Motor neuron (in vitro differentiated cells): ENCODE measurements around the gene TLK1. TPM values are rescaled to one million over a fixed set of nuclear protein-coding genes. Genes with fewer than 3 reads are reported as not detected.

Experiments used
- ATAC-seq, 8 experiments: fragments of 200-7000 bp; cut with Tn5 transposase; replicated peaks in 6 of 8; 2 replicates each; pipeline ENCODE4 v1.8.0; 2021; ENCODE audit warnings: mild to moderate bottlenecking in 8 of 8, moderate library complexity in 8 of 8
- H3K27ac ChIP-seq, 2 donors: fragments of 250-450 bp; sonication (Bioruptor Pico); 2 replicates each; pipeline ENCODE4 v1.9.0; 2021; ENCODE audit warnings: antibody characterized with exemption in 2 of 2, mild to moderate bottlenecking in 2 of 2, moderate library complexity in 1 of 2
- H3K4me1 ChIP-seq, 2 donors: fragments of 250-450 bp; sonication (Bioruptor Pico); replicated peaks in 1 of 2; 2 replicates each; pipeline ENCODE4 v1.6.1; 2021; ENCODE audit warnings: antibody characterized with exemption in 2 of 2, mild to moderate bottlenecking in 2 of 2, moderate library complexity in 1 of 2
- H3K4me3 ChIP-seq, 5 donors: fragments of 250-450 bp; sonication (Bioruptor Pico); 2 replicates each; pipeline ENCODE4 v1.9.0; 2021; ENCODE audit warnings: antibody characterized with exemption in 5 of 5, mild to moderate bottlenecking in 5 of 5, moderate library complexity in 4 of 5
- WGBS, 10 experiments: fragments of 450-650 bp; shearing (Covaris generic); methylation state at CpG; one replicate each; pipeline ENCODE4 v1.0.0; 2022; 5-methylcytosine and 5-hydroxymethylcytosine counted together
- in situ Hi-C, 9 experiments: fragments of 400-800 bp; cut with MboI; loops; one replicate each; pipeline ENCODE4 v1.15.0; 2021; ENCODE audit warnings: low sequenced_read_pairs in 9 of 9, low pct_unique_long_range_greater_than_20kb in 2 of 9; ENCODE audit not compliant: unreplicated experiment in 9 of 9
- total RNA-seq, 8 experiments: library from RNA; unstranded; fragments of 300-600 nt; gene quantifications; 2 replicates each; pipeline versions ENCODE4 v1.2.3 to v1.2.4, GENCODE V29; 2022

The TLK1 gene
- total RNA-seq, 8 experiments from 2014 or later: 12.5 to 46.7 (median 22.6) TPM

GRCh38 chr2:171025214-171025613 lies 135.5 kb downstream of the TLK1 start:
- no peak for ATAC-seq
- Histone ChIP-seq H3K4me3 (no peak overlapping the region), H3K4me1 (peaks cover 0 to 7% of the 10 kb centered on the region in 2 donors), H3K27ac (no peak overlapping the region)
- in situ Hi-C loops: no loop called here
- WGBS, 10 experiments: 29 to 100% (median 94%) methylated on average over 1 to 3 of the region's 3 CpGs; no CpG with 5 or more reads in 1 of the 10 experiments

- in situ Hi-C loops: no loop called here
- WGBS, 10 experiments: 91 to 100% (median 100%) methylated on average over 1 of the region's 1 CpG; no CpG with 5 or more reads in 3 of the 10 experiments
Measured at GRCh38 chr2:171018522-171018921, 142.2 kb downstream of the TLK1 start.

GRCh38 chr2:171016125-171016524 lies 144.6 kb downstream of the TLK1 start:
- H3K4me3 ChIP-seq: no peak overlapping the region
- no peak overlapping the region for H3K27ac ChIP-seq
- H3K4me1 ChIP-seq: no peaks in the 10 kb centered on the region
- in situ Hi-C loops: no loop called here
- 91 to 100% (median 98%) methylated on average over 1 to 8 of the region's 9 CpGs for WGBS, 10 experiments
- no peak for ATAC-seq

More at GRCh38 chr2:171018522-171018921, 142.2 kb downstream of the TLK1 start:
- no peaks in the 10 kb centered on the region for H3K4me1 ChIP-seq
- no peak overlapping the region for H3K4me3 ChIP-seq
- H3K27ac ChIP-seq: no peak overlapping the region
- no peak for ATAC-seq

- Histone ChIP-seq H3K4me3 (no peak overlapping the region), H3K4me1 (no peaks in the 10 kb centered on the region), H3K27ac (no peak overlapping the region)
- 10 to 100% (median 52%) methylated on average over 1 of the region's 1 CpG; no CpG with 5 or more reads in 2 of the 10 experiments for WGBS, 10 experiments
- in situ Hi-C loops: no loop called here
- no peak for ATAC-seq
Measured at GRCh38 chr2:171013851-171014250, 146.8 kb downstream of the TLK1 start.

GRCh38 chr2:171009386-171009785 lies 151.3 kb downstream of the TLK1 start:
- no peak overlapping the region for H3K27ac ChIP-seq
- no peak for ATAC-seq

GRCh38 chr2:171008550-171009205 lies 152.0 kb downstream of the TLK1 start:
- no peak for ATAC-seq
- Histone ChIP-seq H3K4me3 (no peak overlapping the region), H3K4me1 (no peaks in the 10 kb centered on the region), H3K27ac (no peak overlapping the region)
- WGBS, 10 experiments: 82 to 100% (median 100%) methylated on average over 1 to 2 of the region's 2 CpGs
- in situ Hi-C loops: no loop called here

More at GRCh38 chr2:171009386-171009785, 151.3 kb downstream of the TLK1 start:
- H3K4me1 ChIP-seq: no peaks in the 10 kb centered on the region
- in situ Hi-C loops: no loop called here
- WGBS, 10 experiments: 83 to 100% (median 96%) methylated on average over 1 to 4 of the region's 4 CpGs; no CpG with 5 or more reads in 3 of the 10 experiments
- H3K4me3 ChIP-seq: no peak overlapping the region

- H3K27ac ChIP-seq: no peak overlapping the region
- in situ Hi-C loops: no loop called here
- H3K4me3 ChIP-seq: no peak overlapping the region
Measured at GRCh38 chr2:171004833-171005232, 155.9 kb downstream of the TLK1 start.

GRCh38 chr2:171004363-171004762 lies 156.3 kb downstream of the TLK1 start:
- H3K4me3 ChIP-seq: no peak overlapping the region
- no peak for ATAC-seq
- WGBS, 10 experiments: 83 to 100% (median 100%) methylated on average over 1 to 2 of the region's 2 CpGs; no CpG with 5 or more reads in 1 of the 10 experiments
- in situ Hi-C loops: no loop called here
- no peaks in the 10 kb centered on the region for H3K4me1 ChIP-seq
- H3K27ac ChIP-seq: no peak overlapping the region

More at GRCh38 chr2:171004833-171005232, 155.9 kb downstream of the TLK1 start:
- no peak for ATAC-seq
- no peaks in the 10 kb centered on the region for H3K4me1 ChIP-seq
- WGBS, 10 experiments: 69 to 100% (median 83%) methylated on average over 1 to 2 of the region's 2 CpGs; no CpG with 5 or more reads in 1 of the 10 experiments

GRCh38 chr2:170999654-171000053 lies 161.0 kb downstream of the TLK1 start:
- ATAC-seq: no peak
- 71 to 100% (median 90%) methylated on average over 1 to 6 of the region's 6 CpGs; no CpG with 5 or more reads in 1 of the 10 experiments for WGBS, 10 experiments
- in situ Hi-C loops: loop anchor here in 2 of 9 experiments (25.0 kb wide), 1 partner anchor 413 kb away; no protein-coding TSS in a partner anchor

GRCh38 chr2:170997893-170998597 lies 162.6 kb downstream of the TLK1 start:
- Histone ChIP-seq H3K27ac (no peak overlapping the region), H3K4me3 (no peak overlapping the region), H3K4me1 (no peaks in the 10 kb centered on the region)
- in situ Hi-C loops: loop anchor here in 2 of 9 experiments (25.0 kb wide), 1 partner anchor 414 kb away; no protein-coding TSS in a partner anchor
- WGBS, 10 experiments: 75 to 100% (median 89%) methylated on average over 2 to 5 of the region's 5 CpGs
- no peak for ATAC-seq

More at GRCh38 chr2:170999654-171000053, 161.0 kb downstream of the TLK1 start:
- no peak overlapping the region for H3K27ac ChIP-seq
- H3K4me1 ChIP-seq: no peaks in the 10 kb centered on the region
- H3K4me3 ChIP-seq: no peak overlapping the region

GRCh38 chr2:170996316-170996715 lies 164.4 kb downstream of the TLK1 start:
- H3K4me3 ChIP-seq: no peak overlapping the region
- H3K27ac ChIP-seq: no peak overlapping the region
- in situ Hi-C loops: loop anchor here in 2 of 9 experiments (25.0 kb wide), 1 partner anchor 416 kb away; no protein-coding TSS in a partner anchor
- ATAC-seq: no peak
- 92 to 100% (median 100%) methylated on average over 1 to 2 of the region's 2 CpGs; no CpG with 5 or more reads in 3 of the 10 experiments for WGBS, 10 experiments
- H3K4me1 ChIP-seq: no peaks in the 10 kb centered on the region

GRCh38 chr2:170991398-170992182 lies 169.1 kb downstream of the TLK1 start:
- no peak overlapping the region for H3K4me3 ChIP-seq
- no peaks in the 10 kb centered on the region for H3K4me1 ChIP-seq
- WGBS, 10 experiments: 83 to 100% (median 97%) methylated on average over 2 to 5 of the region's 5 CpGs
- in situ Hi-C loops: loop anchor here in 2 of 9 experiments (25.0 kb wide), 1 partner anchor 421 kb away; no protein-coding TSS in a partner anchor
- no peak overlapping the region for H3K27ac ChIP-seq
- no peak for ATAC-seq
